HEK293T (cell line): ENCODE data around the gene OXNAD1.

Source experiments
- CTCF ChIA-PET: fragments of 350-600 bp; formaldehyde crosslinking; extraction: SDS; loops from one replicate; lab custom pipeline; 2021; ENCODE audit warnings: antibody characterized with exemption, inconsistent platforms; lab: Yijun Ruan, JAX
- POLR2A ChIA-PET: fragments of 350-600 bp; formaldehyde crosslinking; extraction: SDS; loops from one replicate; lab custom pipeline; 2020; ENCODE audit warnings: antibody characterized with exemption, inconsistent platforms; lab: Yijun Ruan, JAX
- DNase-seq: peaks from one replicate; pipeline ENCODE4 v3.0.0; 2012; ENCODE audit warnings: mixed read lengths; ENCODE audit errors: extremely low spot score
- ARNT ChIP-seq: fragments of 450-650 bp; IDR thresholded peaks from 2 replicates; pipeline ENCODE4 v1.6.1; 2017; ENCODE audit warnings: mild to moderate bottlenecking
- BHLHE40 ChIP-seq: fragments of 450-650 bp; IDR thresholded peaks from 2 replicates; pipeline ENCODE4 v1.6.1; 2016; ENCODE audit warnings: mild to moderate bottlenecking, moderate library complexity, borderline replicate concordance
- CTBP1 ChIP-seq: fragments of 450-650 bp; IDR thresholded peaks from 2 replicates; pipeline ENCODE4 v1.6.1; 2016; ENCODE audit warnings: borderline replicate concordance
- ELF4 ChIP-seq: fragments of 450-650 bp; IDR thresholded peaks from 2 replicates; pipeline ENCODE4 v1.6.1; 2017; ENCODE audit warnings: antibody characterized with exemption
- FOXA1 ChIP-seq: fragments of 450-650 bp; IDR thresholded peaks from 2 replicates; pipeline ENCODE4 v1.6.1; 2016; ENCODE audit warnings: mild to moderate bottlenecking
- FOXK2 ChIP-seq: fragments of 450-650 bp; IDR thresholded peaks from 2 replicates; pipeline ENCODE4 v1.6.1; 2016; ENCODE audit warnings: mild to moderate bottlenecking
- FOXM1 ChIP-seq: fragments of 450-650 bp; IDR thresholded peaks from 2 replicates; pipeline ENCODE4 v1.6.1; 2017; ENCODE audit warnings: mild to moderate bottlenecking, borderline replicate concordance
- HDGF ChIP-seq: fragments of 450-650 bp; IDR thresholded peaks from 2 replicates; pipeline ENCODE4 v1.6.1; 2017; ENCODE audit warnings: antibody characterized with exemption, borderline replicate concordance
- L3MBTL2 ChIP-seq: fragments of 450-650 bp; conservative IDR thresholded peaks from 2 replicates; pipeline ENCODE4 v1.6.1; 2016; ENCODE audit warnings: mild to moderate bottlenecking
- LEF1 ChIP-seq: fragments of 450-650 bp; IDR thresholded peaks from 2 replicates; pipeline ENCODE4 v1.6.1; 2017; ENCODE audit warnings: mild to moderate bottlenecking, borderline replicate concordance
- NFRKB ChIP-seq: fragments of 450-650 bp; IDR thresholded peaks from 2 replicates; pipeline ENCODE4 v1.6.1; 2016; ENCODE audit warnings: mild to moderate bottlenecking, moderate library complexity
- PKNOX1 ChIP-seq: fragments of 450-650 bp; IDR thresholded peaks from 2 replicates; pipeline ENCODE4 v1.6.1; 2016
- SP1 ChIP-seq: fragments of 450-650 bp; IDR thresholded peaks from 2 replicates; pipeline ENCODE4 v1.6.1; 2017
- SUZ12 ChIP-seq: fragments of 450-650 bp; IDR thresholded peaks from 2 replicates; pipeline ENCODE4 v1.6.1; 2016; ENCODE audit warnings: mild to moderate bottlenecking
- TARDBP ChIP-seq: fragments of 450-650 bp; IDR thresholded peaks from 2 replicates; pipeline ENCODE4 v1.6.1; 2016
- ZNF384 ChIP-seq: fragments of 450-650 bp; IDR thresholded peaks from 2 replicates; pipeline ENCODE4 v1.6.1; 2016

The OXNAD1 gene

DNA sequence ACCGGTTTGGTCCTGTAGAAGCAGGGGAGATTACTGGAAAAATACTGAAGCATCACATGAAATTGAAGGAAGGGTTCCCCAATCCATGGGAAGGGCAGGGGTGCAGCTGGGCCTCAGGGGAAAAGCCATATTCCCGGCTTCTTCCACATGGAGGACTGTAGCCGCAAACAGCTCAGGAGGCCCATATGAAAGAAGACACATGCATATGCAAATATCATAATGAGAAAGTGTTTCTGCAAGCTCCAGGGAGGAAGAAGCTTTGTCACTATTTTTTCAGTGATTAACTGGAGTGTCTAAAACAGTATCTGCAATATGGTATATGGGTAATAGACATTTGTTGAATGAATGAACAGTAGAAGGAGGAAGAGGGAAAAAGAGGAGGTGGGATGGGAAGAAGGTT, 19.4 kb upstream of the OXNAD1 start:
- ChIA-PET POLR2A (no interaction called here), CTCF (no interaction called here)
- no peak for TF ChIP-seq FOXK2
- no peak for TF ChIP-seq ELF4
- TF ChIP-seq SUZ12, result no peak
- no peak for TF ChIP-seq FOXM1
- no peak for TF ChIP-seq TARDBP
- no peak for TF ChIP-seq LEF1
- no peak for TF ChIP-seq L3MBTL2
- no peak for TF ChIP-seq FOXA1
- TF ChIP-seq SP1, result no peak
- TF ChIP-seq NFRKB, result no peak
- no peak for TF ChIP-seq BHLHE40
- TF ChIP-seq CTBP1, result no peak
- no peak for TF ChIP-seq ARNT
- TF ChIP-seq HDGF, result no peak
- TF ChIP-seq PKNOX1, result no peak
- TF ChIP-seq ZNF384, result no peak
- DNase-seq, result no peak

GRCh38 chr3:16247282-16248061, 17.5 kb upstream of the OXNAD1 start:
- DNase-seq, result peak; percentile 83
- CTCF ChIA-PET, result interaction anchor here (1.1 kb wide), 1 partner anchor 10 kb away, joined by 3 read pairs; no protein-coding TSS in a partner anchor

DNA sequence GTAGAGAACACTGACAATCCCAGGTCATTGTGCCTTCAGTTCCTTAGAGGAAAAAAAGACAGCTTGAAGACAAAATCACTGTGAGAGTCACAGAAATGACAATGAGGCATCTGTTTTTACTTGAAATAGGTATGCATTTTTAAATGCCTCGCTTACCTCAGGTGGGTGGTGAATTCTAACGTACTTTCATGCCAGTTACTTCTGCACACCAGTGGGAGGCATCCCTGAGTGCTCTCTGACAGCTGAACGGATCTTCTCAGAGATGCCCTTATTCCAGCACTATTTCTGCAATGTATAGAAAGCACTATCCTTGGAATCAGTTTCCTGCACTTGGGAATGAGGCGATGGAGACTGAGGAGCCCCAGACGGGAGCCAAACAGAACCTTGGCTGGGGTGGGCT, 16.5 kb upstream of the OXNAD1 start:
- POLR2A ChIA-PET, result no interaction called here
- TF ChIP-seq LEF1 (no peak), ARNT (no peak), FOXA1 (no peak), PKNOX1 (no peak), TARDBP (no peak)
- no peak for DNase-seq
- CTCF ChIA-PET, result interaction anchor here (1.1 kb wide), 1 partner anchor 11 kb away, joined by 3 read pairs; no protein-coding TSS in a partner anchor

More at GRCh38 chr3:16247282-16248061, 17.5 kb upstream of the OXNAD1 start:
- POLR2A ChIA-PET, result no interaction called here
- TF ChIP-seq CTBP1, result no peak
- TF ChIP-seq ARNT, result no peak
- TF ChIP-seq NFRKB, result no peak
- TF ChIP-seq ZNF384, result no peak
- no peak for TF ChIP-seq LEF1
- TF ChIP-seq ELF4, result no peak
- no peak for TF ChIP-seq SP1
- TF ChIP-seq L3MBTL2, result no peak
- no peak for TF ChIP-seq TARDBP

- POLR2A ChIA-PET, result no interaction called here
- CTCF ChIA-PET, result no interaction called here
- no peak for TF ChIP-seq LEF1
- no peak for TF ChIP-seq PKNOX1
- TF ChIP-seq HDGF, result no peak
- no peak for TF ChIP-seq FOXK2
- no peak for TF ChIP-seq FOXM1
- no peak for TF ChIP-seq ELF4
- no peak for TF ChIP-seq ARNT
- TF ChIP-seq TARDBP, result no peak
- TF ChIP-seq BHLHE40, result no peak
- TF ChIP-seq SP1, result no peak
- TF ChIP-seq CTBP1, result no peak
- TF ChIP-seq SUZ12, result no peak
- no peak for TF ChIP-seq FOXA1
- TF ChIP-seq L3MBTL2, result no peak
- DNase-seq, result peak; percentile 45
Measured at GRCh38 chr3:16249336-16249735, 15.7 kb upstream of the OXNAD1 start.

DNA sequence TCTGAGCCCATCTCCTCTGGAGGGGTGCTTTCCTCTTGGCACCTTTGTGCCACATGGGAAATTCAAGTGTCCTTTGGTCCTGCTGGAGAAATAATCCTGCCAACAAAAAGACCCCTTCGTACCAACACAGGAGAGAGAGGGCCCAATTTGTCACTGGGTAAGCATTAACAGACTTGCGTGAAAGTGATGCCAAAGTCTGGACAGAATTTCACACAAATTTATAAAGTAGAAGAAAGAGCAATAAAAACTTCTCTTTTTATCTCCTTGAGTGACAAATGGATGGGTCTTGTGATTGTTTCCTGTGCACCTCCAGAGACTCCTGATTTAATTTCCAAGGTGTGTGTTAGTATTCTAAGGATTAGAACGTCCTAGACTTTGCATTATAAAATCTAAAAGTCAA, 15.1 kb upstream of the OXNAD1 start:
- no peak for DNase-seq
- ChIA-PET POLR2A (no interaction called here), CTCF (no interaction called here)
- TF ChIP-seq HDGF (no peak), TARDBP (no peak), FOXK2 (no peak), CTBP1 (no peak), PKNOX1 (no peak), NFRKB (no peak), L3MBTL2 (no peak), FOXA1 (no peak), FOXM1 (no peak), LEF1 (no peak), ELF4 (no peak), SP1 (no peak), ARNT (no peak)
